C4-2B (cell line): ENCODE results near the gene LSMEM2.

Experiments
- CTCF ChIP-seq: fragments of 450-650 bp; conservative IDR thresholded peaks from 2 replicates; pipeline ENCODE4 v1.5.1; 2017; ENCODE audit warnings: mild to moderate bottlenecking
- ZFX ChIP-seq: fragments of 450-650 bp; IDR thresholded peaks from 2 replicates; pipeline ENCODE4 v1.6.1; 2017

GRCh38 chr3:50336452-50337174, 57.7 kb downstream of the LSMEM2 start:
- no peak; the same call in 1 of the 2 replicates for TF ChIP-seq CTCF
- TF ChIP-seq ZFX: no peak
